Testis (tissue), 2 donors: ENCODE results near the gene EFCAB13.

Experiments used
- CTCF ChIP-seq, 3 experiments: fragments of 450-650 bp in 2 of 3; fragments of 200-600 bp in 1 of 3; sonication (generic) in 1 of 3; IDR thresholded peaks; one replicate each; pipeline ENCODE4 v1.5.1; 2016 to 2019; ENCODE audit warnings: antibody characterized with exemption in 3 of 3, mild to moderate bottlenecking in 2 of 3, moderate library complexity in 1 of 3
- POLR2A ChIP-seq: fragments of 450-650 bp; IDR thresholded peaks from one replicate; pipeline ENCODE4 v1.6.1; 2017; ENCODE audit warnings: antibody characterized with exemption, mild to moderate bottlenecking, moderate library complexity

DNA sequence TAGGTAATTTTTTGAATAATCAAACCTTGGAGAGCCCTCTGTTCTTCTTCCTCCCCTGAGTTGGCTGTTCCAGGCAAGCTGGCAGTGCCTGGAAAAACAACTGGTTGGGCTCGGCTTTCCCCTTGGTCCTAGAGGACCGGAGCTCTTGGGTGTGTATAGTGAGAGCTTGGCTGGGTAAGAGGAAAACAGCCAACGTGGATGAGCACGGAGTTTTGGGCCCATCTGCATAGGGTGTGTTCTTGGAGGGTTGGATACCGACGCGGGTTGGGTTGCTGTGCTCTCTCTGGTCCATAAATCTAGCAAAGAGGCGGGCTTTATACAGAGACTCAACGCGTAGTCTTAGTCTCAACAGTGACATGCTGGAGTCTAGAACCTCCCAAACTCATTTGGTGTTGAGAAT lies 46.9 kb upstream of the EFCAB13 start:
- TF ChIP-seq CTCF (IDR thresholded peaks at IDR 0.05), result no peak
- no peak for TF ChIP-seq POLR2A
